Measurements from ENCODE around the gene SPOCK1. TPM values are rescaled to one million over a fixed set of nuclear protein-coding genes. Genes with fewer than 3 reads are reported as not detected.

The SPOCK1 gene
- total RNA-seq, 1 experiment from 2014 or later = 29.1 TPM

DNA sequence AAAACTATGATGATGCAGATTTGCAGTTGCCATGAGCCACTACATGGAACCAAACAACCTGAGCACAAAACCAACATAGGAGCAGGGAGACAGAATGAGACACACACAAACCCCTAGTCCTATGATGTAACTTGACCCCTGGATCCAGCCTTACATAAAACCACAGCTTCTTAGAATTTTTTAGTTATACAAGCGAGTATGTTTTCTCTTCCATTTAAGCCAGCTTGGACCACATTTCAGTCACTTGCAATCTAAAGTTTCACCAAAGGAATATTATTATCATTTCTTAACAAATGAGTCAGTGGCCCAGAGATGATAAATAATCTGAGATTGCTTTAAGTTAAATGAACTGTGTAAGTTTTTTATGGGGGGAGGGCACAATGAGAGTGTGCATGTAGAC, 6.8 kb downstream of the SPOCK1 start:
- DNase-seq (ENCODE audit: low read depth) = peak; percentile 74

GRCh38 chr5:137491121-137491520, 8.0 kb downstream of the SPOCK1 start:
- DNase-seq (ENCODE audit: low read depth) = peak; percentile 85

- DNase-seq (ENCODE audit: low read depth) = no peak
These were observed 8.5 kb downstream of the SPOCK1 start for GRCh38 chr5:137490591-137490990.

DNA sequence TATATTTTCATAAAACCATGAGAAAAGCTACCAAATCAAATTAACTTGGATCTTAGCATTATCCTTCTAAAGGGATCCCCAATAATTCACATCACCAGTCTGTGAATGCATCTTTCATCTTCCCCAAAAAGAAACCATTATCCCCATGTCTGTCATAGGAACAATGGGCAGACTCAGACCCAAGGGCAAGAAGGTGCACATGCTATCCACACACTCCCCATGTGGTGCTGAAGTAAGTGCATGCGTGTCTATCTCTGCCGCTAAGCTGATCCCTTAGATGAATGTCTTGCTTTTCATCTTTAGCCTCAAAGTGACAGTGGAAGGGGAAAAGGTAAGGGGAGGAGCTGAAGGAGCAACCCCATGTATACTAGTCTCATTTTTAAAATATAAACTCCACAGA, 10.2 kb downstream of the SPOCK1 start:
- no peak for DNase-seq (ENCODE audit: low read depth)

DNA sequence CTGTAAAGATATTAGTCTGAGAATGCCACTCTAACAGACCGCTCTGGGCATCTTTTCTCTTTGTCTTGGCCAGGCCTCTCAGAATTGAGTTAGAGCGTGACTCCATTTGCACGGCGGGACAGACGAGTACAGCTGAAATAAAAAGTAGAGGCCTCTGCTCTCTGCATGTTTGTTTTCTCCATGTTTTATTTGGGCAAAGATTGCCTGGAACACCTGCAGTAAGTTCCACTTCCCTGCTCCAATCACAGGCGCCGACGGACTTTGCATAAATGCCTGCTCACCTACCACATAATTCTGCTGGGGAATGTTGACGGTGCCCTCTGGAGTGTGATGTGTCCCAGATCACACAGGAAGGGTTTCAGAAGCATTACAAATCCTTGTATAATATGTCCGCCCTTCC, 10.6 kb downstream of the SPOCK1 start:
- DNase-seq (ENCODE audit: low read depth) = no peak

DNA sequence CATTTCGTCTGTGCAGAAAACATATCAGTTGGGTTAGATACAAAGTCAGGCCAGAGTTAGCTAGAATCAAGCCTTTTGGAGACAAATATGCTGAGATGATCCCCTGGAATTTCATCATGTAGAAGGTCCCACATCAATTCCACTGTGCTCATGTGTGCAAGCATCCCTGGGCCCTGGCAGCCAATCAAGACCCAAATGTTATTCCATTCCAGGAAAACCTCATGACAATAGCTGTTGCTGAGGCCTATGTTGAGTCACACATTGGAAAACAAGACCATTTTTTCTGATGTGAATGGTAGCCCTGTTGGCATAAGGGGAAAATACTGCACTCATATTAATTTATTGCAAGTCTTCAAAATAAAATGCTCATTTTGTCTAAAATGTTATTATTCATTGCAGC, 11.5 kb downstream of the SPOCK1 start:
- peak; percentile 87 for DNase-seq (ENCODE audit: low read depth)

GRCh38 chr5:137486707-137487106, 12.4 kb downstream of the SPOCK1 start:
- peak; percentile 94 for DNase-seq (ENCODE audit: low read depth)

DNA sequence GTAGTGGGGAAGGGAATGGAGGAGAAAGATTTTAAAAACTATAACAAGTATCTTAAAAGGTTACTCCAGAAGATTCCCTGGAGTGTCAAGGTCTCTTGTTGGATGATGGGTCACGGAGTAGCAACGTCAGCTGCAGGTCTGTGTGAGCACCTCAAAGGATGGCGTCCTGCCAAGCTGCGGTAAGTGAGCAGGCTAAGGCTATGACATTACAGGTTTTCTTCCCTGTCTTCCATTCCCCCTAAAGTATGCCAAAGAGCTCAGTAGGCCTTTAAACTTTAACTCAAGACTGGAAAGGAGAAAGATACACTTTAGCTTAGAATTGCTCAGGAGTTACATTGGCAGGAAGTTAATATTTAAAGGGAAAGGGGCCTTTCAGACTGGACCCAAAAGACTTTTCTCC, 17.5 kb downstream of the SPOCK1 start:
- no peak for DNase-seq (ENCODE audit: low read depth)

- no peak for DNase-seq (ENCODE audit: low read depth)
These were observed 21.1 kb downstream of the SPOCK1 start for GRCh38 chr5:137478043-137478442.

DNA sequence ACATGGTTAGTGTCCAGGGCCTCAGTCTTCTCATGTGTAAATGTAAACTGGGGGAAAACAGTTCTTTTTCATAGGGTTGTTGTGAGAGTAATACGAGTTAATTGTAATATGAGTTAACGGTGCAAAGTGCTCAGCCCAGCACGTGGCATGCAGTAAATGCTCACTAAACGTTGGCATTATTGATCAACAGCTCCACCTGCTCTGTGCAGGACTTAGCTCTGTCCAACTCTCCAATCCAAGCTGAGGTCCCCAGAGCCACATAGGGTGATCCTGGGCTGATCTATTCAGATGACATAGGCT, 28.3 kb downstream of the SPOCK1 start:
- DNase-seq (ENCODE audit: low read depth) = no peak

GRCh38 chr5:137470111-137470920, 28.8 kb downstream of the SPOCK1 start:
- peak; percentile 98 for DNase-seq (ENCODE audit: low read depth)

DNA sequence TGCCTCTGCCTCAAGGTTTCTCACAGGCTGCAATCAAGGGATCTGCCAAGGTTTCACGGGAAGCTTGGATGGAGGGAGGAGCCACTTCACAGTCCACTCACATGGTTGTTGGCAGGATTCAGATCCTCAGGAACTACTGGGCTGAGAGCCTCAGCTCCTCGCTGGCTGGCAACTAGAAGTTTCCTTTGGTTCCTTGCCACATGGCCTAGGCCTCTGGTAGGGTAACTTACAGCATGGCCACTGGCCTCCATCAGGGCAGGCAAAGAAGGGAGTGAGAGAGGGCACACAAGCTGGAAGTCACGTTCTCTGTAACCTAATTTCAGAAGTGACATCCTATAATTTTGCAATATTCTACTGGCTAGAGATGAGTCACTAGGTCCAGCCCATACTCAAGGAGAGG, 32.2 kb downstream of the SPOCK1 start:
- no peak for DNase-seq (ENCODE audit: low read depth)

GRCh38 chr5:137465930-137466329, 33.2 kb downstream of the SPOCK1 start:
- DNase-seq (ENCODE audit: low read depth) = no peak

DNA sequence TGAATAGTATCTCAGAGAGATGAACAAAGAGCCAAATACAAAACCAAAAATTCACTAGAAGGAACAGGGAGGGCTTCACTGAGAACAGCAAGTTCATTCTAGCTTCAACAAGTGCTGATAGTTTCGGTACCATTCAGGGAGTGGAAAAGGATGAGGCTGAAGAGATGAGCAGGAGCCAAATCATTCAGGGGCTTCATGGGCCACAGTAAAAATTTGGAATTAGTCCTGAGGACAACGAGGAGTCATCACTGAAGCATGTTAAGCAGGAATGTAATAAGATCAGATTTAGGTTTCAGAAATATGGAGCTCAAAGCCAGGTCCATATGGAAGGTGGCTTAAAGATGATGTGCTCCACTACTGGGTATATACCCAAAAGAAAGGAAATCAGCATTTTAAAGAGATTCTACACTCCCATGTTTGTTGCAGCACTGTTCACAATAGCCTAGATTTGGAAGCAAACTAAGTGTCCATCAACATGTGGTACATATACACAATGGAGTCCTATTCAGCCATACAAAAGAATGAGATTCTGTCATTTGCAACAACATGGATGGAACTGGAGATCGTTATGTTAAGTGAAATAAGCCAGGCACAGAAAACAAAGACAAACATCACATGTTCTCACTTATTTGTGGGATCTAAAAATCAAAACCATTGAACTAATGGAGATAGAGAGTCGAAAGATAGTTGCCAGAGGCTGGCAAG, 36.2 kb downstream of the SPOCK1 start:
- DNase-seq (ENCODE audit: low read depth) = peak; percentile 29

GRCh38 chr5:137462265-137462590, 36.9 kb downstream of the SPOCK1 start:
- peak; percentile 53 for DNase-seq (ENCODE audit: low read depth)

GRCh38 chr5:137461391-137462264, 37.5 kb downstream of the SPOCK1 start:
- DNase-seq (ENCODE audit: low read depth) = no peak

GRCh38 chr5:137454671-137455070, 44.5 kb downstream of the SPOCK1 start:
- no peak for DNase-seq (ENCODE audit: low read depth)

GRCh38 chr5:137453483-137454080, 45.5 kb downstream of the SPOCK1 start:
- peak; percentile 66 for DNase-seq (ENCODE audit: low read depth)

DNA sequence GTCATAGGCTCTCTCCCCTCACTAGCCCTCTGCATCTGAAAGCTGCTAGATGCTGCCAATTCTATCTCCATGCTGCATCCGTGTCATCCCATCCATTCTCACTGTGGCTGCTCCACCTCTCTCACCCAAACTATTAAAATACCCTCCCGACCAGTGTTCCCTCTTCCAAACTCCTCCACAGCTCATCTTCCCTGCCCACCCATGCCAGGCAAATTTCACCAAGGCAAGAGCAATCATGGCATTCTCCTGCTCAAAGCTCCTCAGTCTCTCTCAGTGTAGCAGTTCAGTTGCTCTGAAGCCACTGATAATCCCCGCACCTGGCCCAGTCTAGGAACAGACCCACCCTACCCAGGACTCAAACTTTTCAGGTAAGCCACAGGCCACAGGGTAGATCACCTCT, 48.4 kb downstream of the SPOCK1 start:
- no peak for DNase-seq (ENCODE audit: low read depth)

DNA sequence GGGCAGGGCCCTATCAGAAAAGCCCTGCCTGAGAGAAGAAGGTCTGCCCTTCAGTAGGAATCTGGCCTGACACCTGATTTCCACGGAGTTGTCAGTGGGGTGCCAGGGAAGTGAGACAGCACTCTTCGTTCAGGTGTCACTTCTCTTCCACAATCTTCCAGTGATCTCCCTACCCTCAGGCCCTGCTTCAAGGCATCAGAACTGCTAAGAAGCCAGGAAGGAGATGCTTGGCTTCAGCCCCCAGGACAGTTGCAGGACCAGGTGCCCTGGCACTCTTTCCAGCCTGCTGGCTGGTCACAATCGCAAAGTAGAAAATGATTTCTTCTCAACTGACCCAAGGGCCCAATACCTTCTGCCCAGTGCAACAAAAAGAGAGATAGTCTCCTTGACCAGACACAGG, 50.3 kb downstream of the SPOCK1 start:
- DNase-seq (ENCODE audit: low read depth) = no peak

DNA sequence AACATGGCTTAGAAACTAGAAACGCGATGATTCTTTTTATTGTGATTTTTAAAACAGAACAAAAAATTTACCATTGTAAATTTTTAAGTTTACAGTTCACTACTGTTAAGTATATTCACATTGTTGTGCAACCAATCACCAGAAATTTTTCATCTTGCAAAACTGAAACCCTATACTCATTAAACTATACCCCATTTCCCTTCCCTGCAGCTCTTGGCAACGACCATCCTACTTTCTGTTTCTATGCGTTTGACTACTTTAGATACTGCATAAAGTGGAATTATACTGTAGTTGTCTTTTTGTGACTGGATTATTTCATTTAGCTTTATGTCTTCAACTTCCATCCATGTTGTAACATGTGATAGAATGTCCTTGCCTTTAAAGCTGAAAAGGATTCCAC, 52.5 kb downstream of the SPOCK1 start:
- no peak for DNase-seq (ENCODE audit: low read depth)

DNA sequence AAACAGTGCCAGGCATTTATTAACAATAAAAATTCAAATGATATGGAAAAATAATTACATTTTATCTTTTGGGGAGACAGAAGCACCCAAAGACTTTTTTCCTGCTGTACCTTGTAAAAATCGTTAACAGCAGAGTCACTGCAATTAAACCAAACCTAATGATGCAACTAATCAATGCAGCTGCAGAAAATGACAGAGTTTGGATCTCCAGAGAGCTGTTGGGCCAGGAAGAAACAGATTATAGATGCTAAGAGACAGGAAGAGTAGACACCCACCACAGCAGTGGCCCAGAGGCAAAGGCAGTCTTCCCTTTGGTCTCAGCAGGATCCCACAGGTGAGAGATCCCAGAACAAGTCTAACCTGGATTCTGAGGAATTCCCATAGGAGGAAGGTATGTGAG, 53.0 kb downstream of the SPOCK1 start:
- no peak for DNase-seq (ENCODE audit: low read depth)
